HepG2 (cell line): ENCODE measurements around the gene SLC11A1.

Experiments
- EED ChIP-seq: sonication (generic); formaldehyde crosslinking; IDR thresholded peaks from 2 replicates; pipeline ENCODE4 v1.5.0; 2020; ENCODE audit warnings: mild to moderate bottlenecking, missing genetic modification reagents
- EP300 ChIP-seq, 3 experiments: sonication (generic) in 1 of 3; formaldehyde crosslinking in 1 of 3; IDR thresholded peaks; 2 replicates each; pipeline versions ENCODE4 v1.5.1 to v1.6.1; 2011 to 2020; ENCODE audit warnings: low read depth in 2 of 3, low read length in 2 of 3, borderline replicate concordance in 1 of 3, improper control_type of control experiment in 1 of 3, mild to moderate bottlenecking in 1 of 3, missing genetic modification reagents in 1 of 3, moderate library complexity in 1 of 3
- EZH2 ChIP-seq: conservative IDR thresholded peaks from 2 replicates; pipeline ENCODE4 v1.6.1; 2012; ENCODE audit warnings: mild to moderate bottlenecking, low read depth, low read length, moderate library complexity
- HNRNPK ChIP-seq: fragments of 200-400 bp; formaldehyde crosslinking; IDR thresholded peaks from 2 replicates; pipeline ENCODE4 v1.6.1; 2018; ENCODE audit warnings: low read length, low read depth, moderate library complexity, mild to moderate bottlenecking; ENCODE audit not compliant: poor library complexity, severe bottlenecking
- MED1 ChIP-seq: sonication (generic); formaldehyde crosslinking; IDR thresholded peaks from 2 replicates; pipeline ENCODE4 v1.4.0; 2020; ENCODE audit warnings: missing genetic modification reagents
- NFE2 ChIP-seq: sonication (generic); formaldehyde crosslinking; IDR thresholded peaks from 2 replicates; pipeline ENCODE4 v1.4.0; 2020; ENCODE audit warnings: missing genetic modification reagents
- SMARCC2 ChIP-seq: fragments of 450-650 bp; IDR thresholded peaks from 2 replicates; pipeline ENCODE4 v1.6.1; 2017; ENCODE audit warnings: antibody characterized with exemption, mild to moderate bottlenecking
- TAF1 ChIP-seq: sonication (generic); formaldehyde crosslinking; IDR thresholded peaks from 2 replicates; pipeline ENCODE4 v1.4.0; 2020; ENCODE audit warnings: missing genetic modification reagents
- ZFP1 ChIP-seq: IDR thresholded peaks from 2 replicates; pipeline ENCODE4 v1.6.1; 2016
- ZNF3 ChIP-seq: IDR thresholded peaks from 2 replicates; pipeline ENCODE4 v1.7.0; 2017; ENCODE audit warnings: inconsistent platforms
- ZNF687 ChIP-seq: sonication (generic); formaldehyde crosslinking; IDR thresholded peaks from 2 replicates; pipeline ENCODE4 v1.5.1; 2020; ENCODE audit warnings: mild to moderate bottlenecking, missing genetic modification reagents, moderate library complexity
- ZSCAN29 ChIP-seq: sonication (generic); formaldehyde crosslinking; conservative IDR thresholded peaks from 2 replicates; pipeline ENCODE4 v1.4.0; 2020; ENCODE audit warnings: mild to moderate bottlenecking, missing genetic modification reagents
- TF ChIP-seq, protein P1 (sequence below): sonication (generic); formaldehyde crosslinking; IDR thresholded peaks from 2 replicates; pipeline ENCODE4 v1.4.0; 2020; ENCODE audit warnings: mild to moderate bottlenecking, missing genetic modification reagents
- TF ChIP-seq, protein P2 (sequence below): sonication (generic); formaldehyde crosslinking; IDR thresholded peaks from 2 replicates; pipeline ENCODE4 v1.9.0; 2021; ENCODE audit warnings: missing genetic modification reagents, borderline replicate concordance

- TF ChIP-seq ZFP1 (CRISPR knock-in tag) (no peak), ZNF687 (CRISPR knock-in tag) (peak; percentile 45), EED (CRISPR knock-in tag) (no peak), ZNF3 (CRISPR knock-in tag) (no peak), EP300 (IDR thresholded peaks at IDR 0.05; ENCODE audit: low read depth in 2 of 2, low read length in 2 of 2) (no peak), EP300 (CRISPR knock-in tag; IDR thresholded peaks at IDR 0.05; ENCODE audit: borderline replicate concordance) (no peak), NFE2 (CRISPR knock-in tag) (no peak), SMARCC2 (no peak), MED1 (CRISPR knock-in tag) (no peak), EZH2 (no peak), TAF1 (CRISPR knock-in tag) (no peak), HNRNPK (no peak), ZSCAN29 (CRISPR knock-in tag) (no peak)
- TF ChIP-seq, protein P1, sequence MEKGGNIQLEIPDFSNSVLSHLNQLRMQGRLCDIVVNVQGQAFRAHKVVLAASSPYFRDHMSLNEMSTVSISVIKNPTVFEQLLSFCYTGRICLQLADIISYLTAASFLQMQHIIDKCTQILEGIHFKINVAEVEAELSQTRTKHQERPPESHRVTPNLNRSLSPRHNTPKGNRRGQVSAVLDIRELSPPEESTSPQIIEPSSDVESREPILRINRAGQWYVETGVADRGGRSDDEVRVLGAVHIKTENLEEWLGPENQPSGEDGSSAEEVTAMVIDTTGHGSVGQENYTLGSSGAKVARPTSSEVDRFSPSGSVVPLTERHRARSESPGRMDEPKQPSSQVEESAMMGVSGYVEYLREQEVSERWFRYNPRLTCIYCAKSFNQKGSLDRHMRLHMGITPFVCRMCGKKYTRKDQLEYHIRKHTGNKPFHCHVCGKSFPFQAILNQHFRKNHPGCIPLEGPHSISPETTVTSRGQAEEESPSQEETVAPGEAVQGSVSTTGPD (CRISPR knock-in tag) = no peak
- TF ChIP-seq, protein P2, sequence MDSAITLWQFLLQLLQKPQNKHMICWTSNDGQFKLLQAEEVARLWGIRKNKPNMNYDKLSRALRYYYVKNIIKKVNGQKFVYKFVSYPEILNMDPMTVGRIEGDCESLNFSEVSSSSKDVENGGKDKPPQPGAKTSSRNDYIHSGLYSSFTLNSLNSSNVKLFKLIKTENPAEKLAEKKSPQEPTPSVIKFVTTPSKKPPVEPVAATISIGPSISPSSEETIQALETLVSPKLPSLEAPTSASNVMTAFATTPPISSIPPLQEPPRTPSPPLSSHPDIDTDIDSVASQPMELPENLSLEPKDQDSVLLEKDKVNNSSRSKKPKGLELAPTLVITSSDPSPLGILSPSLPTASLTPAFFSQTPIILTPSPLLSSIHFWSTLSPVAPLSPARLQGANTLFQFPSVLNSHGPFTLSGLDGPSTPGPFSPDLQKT (CRISPR knock-in tag) = no peak
These were observed 10.9 kb downstream of the SLC11A1 start for GRCh38 chr2:218392891-218393462.
